K562 (cell line): ENCODE results near the gene MAD2L1BP.

Source experiments
- CCAR2 ChIP-seq: fragments of 200-400 bp; formaldehyde crosslinking; IDR thresholded peaks from 2 replicates; pipeline ENCODE4 v1.6.1; 2017; ENCODE audit warnings: mild to moderate bottlenecking, low read depth, low read length
- CHD4 ChIP-seq: fragments of 200-600 bp; sonication (generic); IDR thresholded peaks from 3 replicates; pipeline ENCODE4 v1.6.1; 2012; ENCODE audit warnings: low read depth, mild to moderate bottlenecking, mixed read lengths, low read length, inconsistent platforms; ENCODE audit not compliant: insufficient read depth, insufficient replicate concordance, poor library complexity, severe bottlenecking
- FOXK2 ChIP-seq, 2 experiments: fragments of 450-650 bp; IDR thresholded peaks in 1 of 2; conservative IDR thresholded peaks in 1 of 2; 2 replicates each; pipeline ENCODE4 v1.6.1; 2016; ENCODE audit warnings: low read depth in 2 of 2, mild to moderate bottlenecking in 1 of 2
- HDAC3 ChIP-seq: fragments of 450-650 bp; IDR thresholded peaks from 2 replicates; pipeline ENCODE4 v1.6.1; 2018; ENCODE audit warnings: borderline replicate concordance, mild to moderate bottlenecking, moderate library complexity; ENCODE audit not compliant: partially characterized antibody
- RBBP5 ChIP-seq: fragments of 200-600 bp; sonication (generic); IDR thresholded peaks from 2 replicates; pipeline ENCODE4 v1.6.1; 2012; ENCODE audit warnings: borderline replicate concordance, mild to moderate bottlenecking, low read length, control low read depth, inconsistent platforms; ENCODE audit not compliant: insufficient read depth, poor library complexity, severe bottlenecking
- RBM39 ChIP-seq: fragments of 200-400 bp; formaldehyde crosslinking; optimal IDR thresholded peaks from 2 replicates; pipeline ENCODE3; 2018; ENCODE audit warnings: low read depth, low read length
- TF ChIP-seq, protein P1 (sequence below): sonication (generic); formaldehyde crosslinking; IDR thresholded peaks from 2 replicates; pipeline ENCODE4 v1.9.0; 2022; ENCODE audit warnings: mild to moderate bottlenecking, missing genetic modification reagents
- TF ChIP-seq, protein P2 (sequence below): sonication (generic); formaldehyde crosslinking; IDR thresholded peaks from 2 replicates; pipeline ENCODE4 v1.8.1; 2022; ENCODE audit warnings: missing genetic modification reagents

GRCh38 chr6:43634702-43635303, 837 bp upstream of the MAD2L1BP start:
- TF ChIP-seq RBM39 = no peak
- TF ChIP-seq RBBP5 = no peak
- no peak for TF ChIP-seq HDAC3
- TF ChIP-seq, protein P1, sequence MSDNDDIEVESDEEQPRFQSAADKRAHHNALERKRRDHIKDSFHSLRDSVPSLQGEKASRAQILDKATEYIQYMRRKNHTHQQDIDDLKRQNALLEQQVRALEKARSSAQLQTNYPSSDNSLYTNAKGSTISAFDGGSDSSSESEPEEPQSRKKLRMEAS (CRISPR knock-in tag) = no peak
- TF ChIP-seq CHD4 = no peak
- TF ChIP-seq, protein P2, sequence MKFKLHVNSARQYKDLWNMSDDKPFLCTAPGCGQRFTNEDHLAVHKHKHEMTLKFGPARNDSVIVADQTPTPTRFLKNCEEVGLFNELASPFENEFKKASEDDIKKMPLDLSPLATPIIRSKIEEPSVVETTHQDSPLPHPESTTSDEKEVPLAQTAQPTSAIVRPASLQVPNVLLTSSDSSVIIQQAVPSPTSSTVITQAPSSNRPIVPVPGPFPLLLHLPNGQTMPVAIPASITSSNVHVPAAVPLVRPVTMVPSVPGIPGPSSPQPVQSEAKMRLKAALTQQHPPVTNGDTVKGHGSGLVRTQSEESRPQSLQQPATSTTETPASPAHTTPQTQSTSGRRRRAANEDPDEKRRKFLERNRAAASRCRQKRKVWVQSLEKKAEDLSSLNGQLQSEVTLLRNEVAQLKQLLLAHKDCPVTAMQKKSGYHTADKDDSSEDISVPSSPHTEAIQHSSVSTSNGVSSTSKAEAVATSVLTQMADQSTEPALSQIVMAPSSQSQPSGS (CRISPR knock-in tag) = no peak
- no peak for TF ChIP-seq FOXK2 (conservative IDR thresholded peaks at IDR 0.05 in 1 of 2, IDR thresholded peaks at IDR 0.05 in 1 of 2; ENCODE audit: low read depth in 2 of 2)
- no peak for TF ChIP-seq CCAR2
